Choroid plexus epithelial cell (primary cell): Measurements from ENCODE around the gene RTL1.

Experiments
- DNase-seq: peaks from one replicate; pipeline ENCODE4 v3.0.0-alpha.2; 2010; ENCODE audit warnings: low read depth
- H3K4me3 ChIP-seq: 2 replicates; pipeline ENCODE4 v1.5.1; 2011; ENCODE audit warnings: low read depth, mild to moderate bottlenecking, control low read depth, low read length, moderate library complexity
- CTCF ChIP-seq: conservative IDR thresholded peaks from 2 replicates; pipeline ENCODE4 v1.5.1; 2011; ENCODE audit warnings: low read depth, mild to moderate bottlenecking, control low read depth, inconsistent platforms, low read length, moderate library complexity

The RTL1 gene

DNA sequence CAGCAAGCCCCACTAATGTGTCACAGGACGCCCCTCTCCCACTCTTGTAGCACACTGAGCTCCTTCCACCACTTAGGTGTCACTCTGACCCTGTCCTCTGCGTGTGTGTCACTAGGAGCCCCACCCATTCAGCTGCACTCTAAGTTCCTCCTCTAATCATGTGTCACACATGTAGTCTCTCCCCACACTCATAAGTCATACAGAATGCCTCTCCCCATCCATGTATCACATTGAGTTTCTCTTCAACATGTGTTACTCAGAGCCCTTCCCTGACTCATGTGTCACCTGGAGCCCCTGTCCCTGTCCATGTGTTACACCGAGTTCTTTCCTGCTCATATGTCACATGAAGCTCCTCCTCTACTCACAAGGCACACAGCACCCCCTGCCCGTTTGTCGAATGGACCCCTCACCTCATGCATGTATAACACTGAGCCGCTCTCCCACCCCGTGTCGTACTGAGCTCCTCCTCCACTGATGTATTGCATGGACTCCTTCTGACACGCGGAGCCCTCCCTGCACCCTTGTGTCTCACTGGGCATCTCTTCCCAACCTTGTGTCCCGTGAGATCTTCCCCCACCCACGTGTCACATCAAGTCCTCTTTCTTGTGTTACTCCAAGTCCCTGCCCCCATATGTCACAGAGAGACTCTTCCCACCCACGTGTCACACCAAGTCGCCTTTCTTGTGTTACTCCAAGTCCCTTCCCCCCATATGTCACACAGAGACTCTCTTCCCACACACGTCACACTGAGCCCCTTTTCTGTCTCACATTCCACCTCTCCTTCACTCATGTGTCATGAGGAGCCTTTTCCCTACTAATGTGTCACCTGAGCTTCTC lies 31.0 kb downstream of the RTL1 start:
- TF ChIP-seq CTCF: no peak
- peak; percentile 17 for DNase-seq
- H3K4me3 ChIP-seq: no peak overlapping the region

DNA sequence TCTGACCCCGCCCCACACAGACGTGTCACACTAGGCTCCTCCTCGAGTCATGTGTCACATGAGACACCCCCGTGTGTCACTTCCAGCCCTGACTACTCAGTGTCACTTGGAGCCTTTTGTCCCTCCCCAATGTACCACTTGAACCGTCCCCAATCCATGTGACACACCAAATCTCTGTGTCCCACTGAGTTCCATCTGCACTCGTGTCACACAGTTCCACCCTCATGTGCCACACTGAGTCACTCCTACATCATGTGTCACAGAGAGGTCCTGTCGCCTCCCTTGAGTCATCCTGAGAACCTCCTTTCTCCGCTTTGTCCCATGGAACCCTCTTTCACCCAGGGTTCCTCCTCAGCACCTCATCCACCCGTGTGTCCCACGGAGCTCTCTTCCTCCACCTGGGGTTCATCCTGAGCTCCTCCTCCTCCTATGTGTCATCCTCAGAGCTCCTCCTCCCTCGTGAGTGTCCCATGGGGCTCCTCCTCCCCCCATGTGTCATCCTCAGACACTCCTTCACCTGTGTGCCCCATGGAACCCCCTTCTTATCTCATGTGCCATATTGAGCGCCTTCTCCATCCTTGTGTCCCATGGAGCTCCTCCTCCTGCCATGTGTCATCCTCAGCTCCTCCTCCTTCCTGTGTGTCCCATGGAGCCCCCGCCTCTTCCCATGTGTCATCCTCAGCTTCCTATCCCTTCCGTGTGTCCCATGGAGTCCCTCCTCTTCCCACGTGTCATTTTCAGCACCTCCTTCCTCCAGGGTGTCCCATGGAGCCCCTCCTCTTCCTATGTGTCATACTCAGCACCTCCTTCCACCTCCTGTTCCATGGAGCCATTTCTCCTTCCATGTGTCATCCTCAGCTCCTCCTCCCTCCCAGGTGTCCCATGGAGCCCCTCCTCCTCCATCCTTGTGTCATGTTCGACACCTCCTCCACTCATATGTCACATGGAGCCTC lies 32.0 kb downstream of the RTL1 start:
- peak; percentile 54 for DNase-seq
- no peak for TF ChIP-seq CTCF
- H3K4me3 ChIP-seq: no peak overlapping the region

GRCh38 chr14:100868621-100869370 lies 34.7 kb downstream of the RTL1 start:
- TF ChIP-seq CTCF: no peak
- DNase-seq: no peak
- H3K4me3 ChIP-seq: no peak overlapping the region

DNA sequence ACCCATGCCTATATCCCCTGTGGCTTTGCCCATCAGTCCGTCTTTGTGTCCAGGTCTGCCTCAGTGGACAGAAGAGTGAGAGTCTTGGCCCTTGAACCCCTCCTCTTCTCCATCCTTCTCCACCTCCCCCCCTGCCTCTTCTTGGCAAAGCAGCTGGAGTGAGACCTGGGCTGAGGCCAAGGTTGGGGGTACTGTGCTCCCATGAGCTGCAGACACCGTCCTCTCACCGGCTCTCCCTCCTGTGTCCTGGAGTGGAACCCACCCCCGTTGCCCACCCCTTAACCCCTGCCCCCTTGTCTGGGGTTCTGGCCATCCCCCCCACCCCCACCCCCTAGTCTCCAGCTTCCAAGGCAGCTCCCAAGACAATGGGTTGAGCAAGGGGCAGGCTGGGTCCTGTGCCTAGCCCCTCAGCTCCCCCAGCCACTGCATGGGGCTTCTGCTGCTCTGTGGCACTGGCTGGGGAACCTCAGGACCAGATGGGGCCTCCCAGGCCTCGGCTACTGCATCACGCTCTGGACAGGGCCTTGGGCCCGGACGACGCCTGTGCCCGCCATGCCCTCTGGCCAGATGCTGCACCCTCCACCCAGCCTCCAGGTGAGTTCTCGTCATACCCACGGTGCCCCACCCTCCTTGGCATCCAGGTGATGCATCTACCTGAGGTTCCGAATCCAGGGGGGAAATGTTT lies 35.7 kb downstream of the RTL1 start:
- no peak for TF ChIP-seq CTCF
- no peak for DNase-seq
- H3K4me3 ChIP-seq: no peak overlapping the region

DNA sequence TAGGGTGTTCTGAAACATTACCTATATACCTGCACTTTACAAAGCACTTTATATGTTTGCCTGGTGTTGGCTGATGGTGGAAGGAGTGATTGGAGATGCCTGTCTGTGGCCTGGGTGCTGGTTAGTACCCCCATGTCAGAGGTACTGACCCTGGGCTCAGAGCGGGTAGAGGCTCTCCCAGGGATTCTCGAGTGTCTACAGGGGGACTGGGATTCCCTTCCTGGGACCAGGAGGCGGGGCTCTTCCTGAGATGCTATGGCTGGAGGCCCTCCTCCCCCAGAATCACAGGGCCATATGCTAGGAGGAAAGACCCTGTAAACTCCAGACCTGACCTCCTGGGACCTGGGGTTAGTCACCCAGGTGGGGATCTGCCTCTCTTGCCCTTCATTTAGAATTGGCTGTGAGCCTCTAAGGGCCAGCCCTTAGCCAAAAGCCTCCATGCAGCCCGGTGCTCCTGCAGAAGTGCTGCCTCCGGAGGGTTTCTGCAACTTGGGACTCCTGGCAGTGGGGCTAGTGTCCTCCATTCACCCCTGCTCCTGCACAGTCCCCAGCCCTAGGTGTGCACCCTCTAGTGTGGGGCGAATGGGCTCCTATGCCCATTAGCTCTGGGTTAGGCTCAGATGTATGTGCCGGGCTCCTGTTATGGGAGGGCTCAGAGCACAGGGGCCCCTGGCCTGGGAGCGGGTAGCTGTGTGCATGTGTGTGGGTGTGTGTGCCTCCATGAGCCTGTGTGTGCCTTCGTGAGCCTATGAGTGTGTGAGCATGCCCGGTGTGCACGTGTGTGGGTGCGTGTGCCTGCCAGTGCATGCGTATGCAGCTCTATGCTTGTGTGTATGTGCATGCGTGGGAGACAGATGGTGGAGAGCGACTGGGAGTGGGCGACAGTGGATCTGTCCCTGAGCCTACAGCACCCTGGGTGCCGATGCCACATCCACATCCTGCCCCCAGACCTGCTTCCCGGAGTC lies 36.6 kb downstream of the RTL1 start:
- DNase-seq: no peak
- TF ChIP-seq CTCF: no peak
- H3K4me3 ChIP-seq: no peak overlapping the region
